Activated naive CD4-positive, alpha-beta T cell treated with anti-CD3 and anti-CD28 coated beads, Interleukin-2, amount 10 ng/mL, durations not matched to agents 7 days and 5 days (primary cell): ENCODE results near the gene TAS2R40.
"Not testable (repeated sequence)": the region's sequence is repeated elsewhere in the genome, so short reads cannot be mapped to it uniquely, and the experiment has no call there.

Experiments
- CTCF ChIA-PET: fragments of 350-600 bp; sonication (Branson Sonifier 250); formaldehyde crosslinking; loops from one replicate; lab custom pipeline; 2021; ENCODE audit warnings: antibody characterized with exemption; lab: Charles Lee
- DNase-seq: peaks from one replicate; pipeline ENCODE4 v3.0.0-alpha.2; 2020
- H3K27ac Mint-ChIP-seq: one replicate; pipeline ENCODE4 v1.8.0; 2021; ENCODE audit warnings: mild to moderate bottlenecking, moderate library complexity, mixed read lengths
- H3K27me3 Mint-ChIP-seq: one replicate; pipeline ENCODE4 v1.8.0; 2021; ENCODE audit warnings: mild to moderate bottlenecking, mixed read lengths
- H3K36me3 Mint-ChIP-seq: one replicate; pipeline ENCODE4 v1.8.0; 2021; ENCODE audit warnings: mixed read lengths
- H3K4me1 Mint-ChIP-seq: one replicate; pipeline ENCODE4 v1.8.0; 2021; ENCODE audit warnings: mixed read lengths
- H3K4me3 Mint-ChIP-seq: one replicate; pipeline ENCODE4 v1.8.0; 2021; ENCODE audit warnings: mild to moderate bottlenecking, moderate library complexity, mixed read lengths
- H3K9me3 Mint-ChIP-seq: one replicate; pipeline ENCODE4 v1.8.0; 2021; ENCODE audit warnings: mixed read lengths

Gene TAS2R40

DNA sequence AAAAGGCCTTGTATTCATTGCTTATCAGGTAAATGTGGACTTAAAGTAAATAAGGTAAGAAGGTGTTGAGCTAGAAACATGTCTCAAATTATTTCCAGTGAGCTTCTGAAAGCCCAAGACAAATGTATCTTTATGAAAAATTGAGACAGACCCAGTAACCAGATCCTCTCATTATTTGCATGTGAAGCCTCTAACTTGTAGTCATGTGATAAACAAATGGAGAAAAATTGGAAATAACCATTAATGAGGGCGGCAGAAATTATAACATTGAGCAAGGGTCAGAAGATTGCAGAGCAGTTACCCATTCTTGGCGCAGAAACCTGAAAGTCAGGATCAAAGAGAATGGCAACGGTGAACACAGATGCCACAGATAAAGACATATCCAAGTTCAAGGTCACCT is at the start of gene TAS2R40:
Gene TAS2R40, plus strand, starts transcription at position 301 of the 400 bp plus-strand sequence. Its CDS starts 42 bp downstream, at position 343.
- no peak for DNase-seq
- Mint-ChIP-seq H3K27ac (no peak within 1 kb of the TSS), H3K4me3 (no peak within 1 kb of the TSS), H3K9me3 (no peaks in the 10 kb centered on the region), H3K27me3 (peaks cover 49% of the 10 kb centered on the region), H3K36me3 (no peaks in the 10 kb centered on the region), H3K4me1 (no peaks in the 10 kb centered on the region)
- CTCF ChIA-PET = interaction anchor here (0.8 to 8.2 kb wide), 4 partner anchors 19 to 807 kb away, joined by 3 to 206 read pairs (median 7); no protein-coding TSS in a partner anchor

DNA sequence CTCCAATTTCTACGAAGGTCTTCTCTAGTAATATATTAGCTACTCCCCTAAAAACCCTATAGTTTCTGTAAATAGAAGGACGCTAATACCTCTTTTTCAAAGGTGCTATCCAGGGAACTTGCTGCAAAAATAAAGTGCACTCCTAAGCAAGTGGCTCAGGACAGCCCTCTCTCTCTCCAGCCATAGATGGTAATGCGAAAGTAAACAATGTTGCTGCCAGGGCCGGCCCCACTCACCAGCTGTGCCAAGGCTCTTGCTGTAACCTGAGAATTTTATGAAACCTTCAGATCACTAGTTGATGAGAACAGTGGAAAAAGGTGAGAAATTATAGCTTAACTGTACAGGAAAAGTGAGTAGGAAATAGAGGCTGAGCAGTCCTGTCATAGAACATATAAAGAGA is 49.5 kb upstream of the TAS2R40 start:
- Mint-ChIP-seq H3K9me3 (peaks cover 2% of the 10 kb centered on the region), H3K4me1 (no peaks in the 10 kb centered on the region), H3K27me3 (peaks cover 9% of the 10 kb centered on the region), H3K36me3 (no peaks in the 10 kb centered on the region), H3K4me3 (no peak overlapping the region), H3K27ac (no peak overlapping the region)
- CTCF ChIA-PET = no interaction called here
- DNase-seq = no peak

DNA sequence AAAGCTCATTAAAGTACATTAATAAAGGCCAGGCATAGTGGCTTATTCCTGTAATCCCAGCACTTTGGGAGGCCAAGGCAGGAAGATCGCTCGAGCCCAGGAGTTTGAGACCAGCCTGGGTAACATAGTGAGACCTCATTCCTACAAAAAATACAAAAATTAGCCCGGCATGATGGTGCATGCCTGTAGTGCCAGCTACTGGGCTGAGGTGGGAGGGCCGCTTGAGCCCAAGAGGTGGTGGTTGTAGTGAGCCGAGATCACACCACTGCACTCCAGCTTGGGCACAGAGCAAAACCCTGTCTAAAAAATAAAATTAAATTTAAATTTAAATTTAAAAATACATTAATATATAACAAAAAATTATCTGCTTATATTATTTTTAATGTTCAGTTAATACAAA is 45.7 kb upstream of the TAS2R40 start:
- Mint-ChIP-seq H3K4me3 (no peak overlapping the region), H3K4me1 (no peaks in the 10 kb centered on the region), H3K27me3 (peaks cover 5% of the 10 kb centered on the region), H3K36me3 (no peaks in the 10 kb centered on the region), H3K27ac (no peak overlapping the region), H3K9me3 (peaks cover 9% of the 10 kb centered on the region)
- DNase-seq = no peak
- CTCF ChIA-PET = no interaction called here

DNA sequence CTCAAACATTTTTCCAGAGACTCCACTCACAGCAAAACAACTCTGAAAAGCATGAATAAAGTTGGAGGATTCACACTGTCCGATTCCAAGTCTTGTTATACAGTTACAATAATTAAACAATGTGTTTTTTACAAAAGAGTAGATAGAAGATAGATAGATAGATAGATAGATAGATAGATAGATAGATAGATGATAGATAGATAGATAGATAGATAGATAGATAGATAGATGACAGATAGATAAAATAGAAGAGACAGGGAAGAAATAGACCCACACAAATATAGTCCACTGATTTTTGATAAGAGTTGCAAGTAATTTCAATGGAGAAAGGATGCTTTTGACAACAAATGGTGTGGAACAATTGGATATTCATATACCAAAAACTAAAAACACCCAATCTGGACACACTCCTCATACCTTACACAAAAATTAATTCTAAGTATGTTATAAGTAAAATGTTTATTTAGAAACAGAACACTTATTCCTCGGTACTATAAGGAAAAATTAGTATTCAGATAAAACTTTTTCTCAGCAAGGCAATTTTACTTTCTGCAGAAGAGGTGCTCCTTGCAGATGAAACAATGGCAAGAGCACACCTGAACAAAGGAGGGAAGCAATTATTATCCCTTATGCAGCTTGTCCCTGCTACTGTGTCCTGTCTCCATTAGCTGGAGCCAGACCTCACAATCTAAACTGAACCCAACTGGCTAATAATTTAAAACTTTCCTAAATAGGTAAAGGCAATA is 44.3 kb upstream of the TAS2R40 start:
- H3K9me3 Mint-ChIP-seq = peaks cover 9% of the 10 kb centered on the region
- no peak for DNase-seq
- no peaks in the 10 kb centered on the region for H3K36me3 Mint-ChIP-seq
- no peaks in the 10 kb centered on the region for H3K4me1 Mint-ChIP-seq
- CTCF ChIA-PET = no interaction called here
- no peak overlapping the region for H3K4me3 Mint-ChIP-seq
- H3K27me3 Mint-ChIP-seq = peaks cover 5% of the 10 kb centered on the region
- no peak overlapping the region for H3K27ac Mint-ChIP-seq

DNA sequence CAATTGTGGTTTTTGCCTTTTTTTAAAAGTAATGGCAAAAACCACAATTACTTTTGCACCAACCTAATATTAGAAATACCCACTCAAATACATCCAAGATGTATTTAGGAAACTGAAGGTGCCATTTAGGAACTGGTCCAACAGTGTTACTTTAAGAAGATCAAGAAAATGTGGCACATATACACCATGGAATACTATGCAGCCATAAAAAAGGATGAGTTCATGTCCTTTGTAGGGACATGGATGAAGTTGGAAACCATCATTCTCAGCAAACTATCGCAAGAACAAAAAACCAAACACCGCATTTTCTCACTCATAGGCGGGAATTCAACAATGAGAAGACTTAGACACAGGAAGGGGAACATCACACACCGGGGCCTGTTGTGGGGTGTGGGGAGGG is 41.1 kb upstream of the TAS2R40 start:
- H3K4me3 Mint-ChIP-seq, H3K36me3 Mint-ChIP-seq, H3K27ac Mint-ChIP-seq, H3K27me3 Mint-ChIP-seq, DNase-seq, CTCF ChIA-PET, H3K4me1 Mint-ChIP-seq, H3K9me3 Mint-ChIP-seq: not testable (repeated sequence)

DNA sequence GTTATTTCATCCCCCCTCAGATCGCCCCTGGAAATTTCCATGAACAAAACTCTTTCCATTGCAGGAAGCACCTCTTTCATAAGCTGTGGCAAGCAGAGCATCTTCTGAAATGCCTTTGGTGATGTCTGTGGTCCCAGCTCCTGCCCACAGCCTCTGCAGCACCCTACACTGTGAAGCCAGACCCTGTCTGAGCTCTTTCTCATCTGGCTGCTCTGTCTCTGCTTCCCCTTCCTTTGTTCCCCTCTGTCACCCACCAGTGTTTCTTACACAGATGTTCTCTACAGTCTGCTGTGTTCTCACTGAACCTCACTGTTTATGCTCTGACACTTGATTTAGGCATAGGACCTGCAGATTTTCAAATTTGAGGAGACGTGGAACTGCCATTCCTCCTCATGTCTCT is 40.5 kb upstream of the TAS2R40 start:
- CTCF ChIA-PET = no interaction called here
- Mint-ChIP-seq H3K36me3 (no peaks in the 10 kb centered on the region), H3K4me1 (no peaks in the 10 kb centered on the region), H3K9me3 (peaks cover 9% of the 10 kb centered on the region), H3K27ac (no peak overlapping the region), H3K4me3 (no peak overlapping the region), H3K27me3 (no peaks in the 10 kb centered on the region)
- no peak for DNase-seq

DNA sequence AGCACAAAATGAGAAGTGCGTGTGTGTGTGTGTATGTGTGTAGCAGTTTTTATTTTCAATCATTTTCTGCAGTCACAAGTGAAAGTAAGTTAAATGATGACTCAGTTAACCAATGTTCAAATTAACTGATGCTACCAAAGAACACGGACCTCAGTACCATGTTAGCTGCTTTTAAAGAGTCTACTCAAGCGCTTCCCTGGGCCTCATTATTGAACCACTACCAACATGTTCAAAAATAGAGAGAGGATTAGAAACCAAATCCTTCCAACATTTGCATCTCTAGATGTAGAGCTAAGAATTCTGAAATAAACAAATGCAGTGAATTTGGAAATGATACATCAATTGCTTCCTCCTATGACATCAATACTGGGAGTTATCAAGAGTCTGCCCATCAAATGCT is 38.8 kb upstream of the TAS2R40 start, which contains the start of gene TAS2R39:
Gene TAS2R39, plus strand, starts transcription at position 396 of the 400 bp plus-strand sequence. Its CDS starts 0 bp downstream, at position 396.
- Mint-ChIP-seq H3K27me3 (no peaks in the 10 kb centered on the region), H3K4me3 (no peak within 1 kb of the TSS), H3K9me3 (peaks cover 3% of the 10 kb centered on the region), H3K36me3 (no peaks in the 10 kb centered on the region), H3K27ac (no peak within 1 kb of the TSS), H3K4me1 (no peaks in the 10 kb centered on the region)
- DNase-seq = no peak
- CTCF ChIA-PET = no interaction called here

DNA sequence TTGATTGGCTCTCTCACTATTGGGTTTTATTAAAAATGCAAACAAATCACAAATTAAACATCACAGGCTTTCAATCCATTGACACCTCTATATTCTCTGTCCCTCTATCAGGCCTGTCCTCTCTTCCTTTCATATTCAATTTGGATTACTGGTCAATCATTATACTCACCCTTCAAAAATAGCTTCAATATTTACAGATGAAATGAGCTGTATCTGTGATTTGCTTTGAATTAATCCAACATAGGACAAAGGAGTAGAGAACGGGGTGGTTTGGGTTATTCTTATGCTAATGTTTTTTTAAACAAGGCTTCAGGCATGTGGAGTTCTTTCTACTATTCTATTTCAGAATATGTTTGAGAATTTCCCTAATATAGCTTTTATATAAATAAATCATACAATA is 36.3 kb upstream of the TAS2R40 start:
- Mint-ChIP-seq H3K4me3 (no peak overlapping the region), H3K27me3 (no peaks in the 10 kb centered on the region), H3K4me1 (no peaks in the 10 kb centered on the region), H3K27ac (no peak overlapping the region), H3K9me3 (no peaks in the 10 kb centered on the region), H3K36me3 (no peaks in the 10 kb centered on the region)
- CTCF ChIA-PET = interaction anchor here (1.2 kb wide), 1 partner anchor 29 kb away, joined by 3 read pairs; no protein-coding TSS in a partner anchor
- DNase-seq = no peak

DNA sequence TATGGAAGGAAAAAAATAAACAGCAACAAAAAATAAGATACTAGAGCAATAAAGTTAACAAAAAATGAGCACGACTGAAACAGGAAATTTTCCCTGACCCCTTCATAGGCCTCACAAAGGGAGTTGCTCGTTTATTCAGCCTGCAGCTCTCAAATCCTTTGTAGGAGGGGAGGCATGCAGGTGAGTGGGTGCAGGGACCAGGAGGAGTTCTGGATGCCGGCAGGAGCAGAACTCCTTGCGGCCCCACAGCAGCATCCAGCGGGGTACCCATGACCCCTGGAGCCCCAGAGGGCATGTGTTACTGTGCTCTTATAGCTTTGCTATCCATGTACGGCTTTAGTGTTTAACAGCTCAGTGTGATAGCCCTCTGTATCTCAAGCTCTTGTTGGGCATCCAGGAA is 32.8 kb upstream of the TAS2R40 start:
- Mint-ChIP-seq H3K27me3 (no peaks in the 10 kb centered on the region), H3K9me3 (no peaks in the 10 kb centered on the region), H3K27ac (no peak overlapping the region), H3K4me3 (no peak overlapping the region), H3K36me3 (no peaks in the 10 kb centered on the region), H3K4me1 (no peaks in the 10 kb centered on the region)
- no peak for DNase-seq
- CTCF ChIA-PET = no interaction called here

DNA sequence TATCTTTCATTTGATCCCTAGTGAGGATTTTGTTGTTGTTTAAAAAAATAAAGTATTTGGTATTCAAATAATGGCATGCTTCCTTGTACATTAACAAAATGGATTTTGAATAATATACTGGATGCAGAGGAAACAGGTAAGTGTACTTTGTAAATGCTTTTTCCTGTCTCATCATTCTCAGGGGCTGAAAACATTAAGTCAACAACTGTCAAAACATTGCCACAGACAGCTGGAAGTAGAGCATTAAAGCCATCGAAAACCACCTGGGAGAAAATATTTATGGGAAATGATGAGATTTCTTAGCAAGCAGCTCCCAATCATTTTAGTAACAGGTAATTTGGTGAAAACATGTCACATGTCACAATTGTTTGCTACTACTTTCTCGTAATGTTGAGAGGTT is 28.0 kb upstream of the TAS2R40 start:
- Mint-ChIP-seq H3K27me3 (no peaks in the 10 kb centered on the region), H3K4me3 (no peak overlapping the region), H3K27ac (no peak overlapping the region), H3K4me1 (no peaks in the 10 kb centered on the region), H3K9me3 (no peaks in the 10 kb centered on the region), H3K36me3 (no peaks in the 10 kb centered on the region)
- CTCF ChIA-PET = no interaction called here
- no peak for DNase-seq

DNA sequence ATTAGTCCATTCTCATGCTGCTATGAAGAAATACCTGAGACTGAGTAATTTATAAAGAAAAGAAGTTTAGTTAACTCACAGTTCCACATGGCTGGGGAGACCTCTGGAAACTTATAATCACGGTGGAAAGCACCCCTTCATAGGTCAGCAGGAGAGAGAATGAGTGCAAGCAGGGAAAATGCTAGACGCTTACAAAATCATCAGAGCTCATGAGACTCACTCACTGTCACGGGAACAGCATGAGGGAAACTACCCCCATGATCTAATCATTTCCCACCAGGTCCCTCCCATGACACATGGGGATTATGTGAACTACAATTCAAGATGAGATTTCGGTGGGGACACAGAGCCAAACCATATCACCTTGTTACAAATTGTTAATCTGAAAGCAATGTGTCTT is 22.8 kb upstream of the TAS2R40 start:
- no peaks in the 10 kb centered on the region for H3K36me3 Mint-ChIP-seq
- H3K9me3 Mint-ChIP-seq = no peaks in the 10 kb centered on the region
- H3K4me1 Mint-ChIP-seq = no peaks in the 10 kb centered on the region
- CTCF ChIA-PET = no interaction called here
- no peak for DNase-seq
- H3K27ac Mint-ChIP-seq = no peak overlapping the region
- H3K27me3 Mint-ChIP-seq = peaks cover 10% of the 10 kb centered on the region
- H3K4me3 Mint-ChIP-seq = no peak overlapping the region

DNA sequence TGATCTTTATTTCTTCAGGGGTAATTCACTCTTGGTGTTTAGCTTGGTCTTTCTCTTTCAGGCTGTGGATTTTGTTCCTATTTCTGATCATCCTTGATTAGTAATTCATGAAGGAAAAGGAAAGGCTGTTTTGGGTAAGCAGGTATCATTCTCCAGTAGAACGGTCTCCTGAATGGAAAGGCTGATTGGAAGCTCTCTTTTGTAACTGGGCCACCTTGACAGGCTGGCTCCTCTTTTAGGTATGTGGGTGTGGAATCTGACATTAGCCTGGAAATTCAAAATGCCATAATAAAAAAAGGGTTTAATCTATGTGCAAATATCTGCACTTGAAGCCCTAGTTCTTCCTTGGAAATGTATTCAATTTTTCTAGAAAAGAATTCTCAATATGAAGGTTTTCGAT is 19.7 kb upstream of the TAS2R40 start:
- H3K27ac Mint-ChIP-seq = no peak overlapping the region
- no peaks in the 10 kb centered on the region for H3K9me3 Mint-ChIP-seq
- no peak overlapping the region for H3K4me3 Mint-ChIP-seq
- H3K27me3 Mint-ChIP-seq = peaks cover 21% of the 10 kb centered on the region
- H3K36me3 Mint-ChIP-seq = no peaks in the 10 kb centered on the region
- DNase-seq = no peak
- H3K4me1 Mint-ChIP-seq = peaks cover 12% of the 10 kb centered on the region
- CTCF ChIA-PET = interaction anchor here (0.7 kb wide), 1 partner anchor 11 kb away, joined by 3 read pairs; no protein-coding TSS in a partner anchor

DNA sequence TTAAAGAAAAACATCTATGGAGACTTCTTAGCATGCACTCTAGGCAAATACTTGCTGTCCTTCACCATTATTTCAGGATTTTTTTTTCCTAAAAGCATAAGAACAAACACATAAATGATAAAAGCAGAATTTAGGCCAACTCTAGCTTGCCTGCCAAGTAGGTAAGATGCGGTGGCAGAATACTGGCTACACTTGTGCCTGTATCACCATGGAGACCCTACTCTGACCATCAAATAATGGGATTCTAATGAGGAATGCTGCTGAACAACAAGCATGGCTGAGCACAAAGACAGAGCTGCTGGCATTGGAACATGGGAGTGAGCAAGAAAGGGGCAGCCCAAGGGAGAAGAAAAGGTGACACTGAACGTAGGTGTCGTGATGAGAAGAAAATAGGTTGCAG is 18.5 kb upstream of the TAS2R40 start:
- Mint-ChIP-seq H3K27me3 (peaks cover 22% of the 10 kb centered on the region), H3K9me3 (no peaks in the 10 kb centered on the region), H3K4me1 (peaks cover 12% of the 10 kb centered on the region), H3K36me3 (no peaks in the 10 kb centered on the region), H3K4me3 (no peak overlapping the region), H3K27ac (no peak overlapping the region)
- no peak for DNase-seq
- CTCF ChIA-PET = interaction anchor here (0.9 to 2.6 kb wide), 4 partner anchors 12 to 326 kb away, joined by 3 to 16 read pairs (median 4); no protein-coding TSS in a partner anchor

DNA sequence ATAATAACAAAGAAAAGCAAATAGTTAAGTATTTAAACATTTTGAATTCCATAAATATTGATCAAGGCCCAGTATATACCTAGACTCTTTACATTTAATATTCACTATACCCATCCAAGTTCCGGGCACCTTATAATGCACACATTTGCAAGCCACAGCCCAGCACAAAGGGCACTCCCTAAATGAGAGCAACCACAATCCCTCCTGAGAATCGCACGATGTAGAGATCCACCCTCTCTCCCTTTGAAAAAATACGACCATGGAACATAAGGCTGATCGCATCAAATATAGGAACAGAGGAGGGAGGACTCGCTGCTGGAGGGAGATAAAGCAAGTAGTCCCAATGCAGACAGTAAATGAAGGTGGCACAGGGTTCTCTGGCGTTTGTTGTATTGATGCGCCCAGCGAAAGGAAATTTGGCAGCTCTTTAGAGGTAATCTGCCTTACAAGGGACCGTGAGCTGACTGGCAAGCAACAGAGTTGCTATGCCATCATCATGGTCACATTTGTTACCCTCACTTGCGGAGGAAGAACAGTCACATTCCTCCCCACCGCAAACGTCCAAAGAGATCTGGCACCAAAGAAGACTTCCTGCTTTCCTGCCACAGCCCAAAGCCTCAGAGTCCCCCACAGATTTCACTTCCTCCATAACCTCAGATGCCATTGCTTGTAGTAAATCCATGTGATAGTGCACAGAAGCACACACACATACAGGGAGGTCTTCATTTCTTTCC is 16.1 kb upstream of the TAS2R40 start:
- Mint-ChIP-seq H3K9me3 (no peaks in the 10 kb centered on the region), H3K27ac (no peak overlapping the region), H3K4me1 (peaks cover 12% of the 10 kb centered on the region), H3K27me3 (peaks cover 24% of the 10 kb centered on the region), H3K36me3 (no peaks in the 10 kb centered on the region), H3K4me3 (no peak overlapping the region)
- CTCF ChIA-PET = interaction anchor here (0.8 to 1.7 kb wide), 2 partner anchors 10 to 200 kb away, joined by 3 to 6 read pairs; no protein-coding TSS in a partner anchor
- DNase-seq = peak; percentile 38
